Mucosa of rectum (tissue), 2 donors: ENCODE results near the gene EFCAB12.

Experiments
- H3K27ac ChIP-seq, 2 donors: one replicate each; pipeline ENCODE4 v1.7.0; 2013; ENCODE audit warnings: inconsistent platforms in 2 of 2, low read depth in 2 of 2, low read length in 2 of 2
- H3K27me3 ChIP-seq, 2 donors: one replicate each; pipeline ENCODE4 v1.7.0; 2013; ENCODE audit warnings: low read length in 2 of 2; ENCODE audit not compliant: control insufficient read depth in 2 of 2, insufficient read depth in 2 of 2
- H3K36me3 ChIP-seq, 2 donors: one replicate each; pipeline ENCODE4 v1.7.0; 2013; ENCODE audit warnings: low read length in 2 of 2; ENCODE audit not compliant: control insufficient read depth in 2 of 2, insufficient read depth in 2 of 2
- H3K4me1 ChIP-seq, 2 donors: one replicate each; pipeline ENCODE4 v1.7.0; 2013; ENCODE audit warnings: low read length in 2 of 2, mild to moderate bottlenecking in 1 of 2; ENCODE audit not compliant: control insufficient read depth in 2 of 2, insufficient read depth in 2 of 2
- H3K4me3 ChIP-seq, 2 donors: one replicate each; pipeline ENCODE4 v1.7.0; 2013; ENCODE audit warnings: low read length in 2 of 2
- H3K9ac ChIP-seq, 2 donors: one replicate each; pipeline ENCODE4 v1.7.0; 2013; ENCODE audit warnings: low read length in 2 of 2, low read depth in 1 of 2, mild to moderate bottlenecking in 1 of 2
- H3K9me3 ChIP-seq, 2 donors: one replicate each; pipeline ENCODE4 v1.7.0; 2013; ENCODE audit warnings: low read length in 2 of 2; ENCODE audit not compliant: control insufficient read depth in 2 of 2
- donor health status: healthy.
- donor health status: Normal muscosa, but diverticular disease.

Gene EFCAB12

DNA sequence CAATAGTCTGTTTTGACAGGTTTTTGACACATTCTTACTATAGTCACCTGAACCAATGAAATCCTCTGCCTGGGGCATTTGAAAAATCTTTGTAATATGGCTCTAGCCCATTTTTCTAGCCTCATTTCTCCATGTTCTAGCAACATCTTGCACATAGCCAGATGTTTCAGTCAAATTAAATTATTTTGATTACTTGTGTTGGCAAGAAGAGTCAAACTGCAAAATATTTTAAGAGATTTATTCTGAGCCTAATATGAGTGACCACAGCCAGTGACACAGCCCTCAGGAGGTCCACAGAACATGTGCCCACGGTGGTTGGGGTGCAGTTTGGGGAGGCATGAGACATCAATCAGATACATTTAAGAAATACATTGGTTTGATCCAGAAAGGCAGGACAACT is 18.5 kb upstream of the EFCAB12 start:
- no peaks in the 10 kb centered on the region for H3K27me3 ChIP-seq
- H3K36me3 ChIP-seq = peaks cover 0 to under 1% of the 10 kb centered on the region in 2 donors
- H3K9ac ChIP-seq = no peak overlapping the region
- no peak overlapping the region for H3K4me3 ChIP-seq
- H3K27ac ChIP-seq = no peak overlapping the region
- peaks cover under 1 to 1% of the 10 kb centered on the region in 2 donors for H3K4me1 ChIP-seq
- no peaks in the 10 kb centered on the region for H3K9me3 ChIP-seq

DNA sequence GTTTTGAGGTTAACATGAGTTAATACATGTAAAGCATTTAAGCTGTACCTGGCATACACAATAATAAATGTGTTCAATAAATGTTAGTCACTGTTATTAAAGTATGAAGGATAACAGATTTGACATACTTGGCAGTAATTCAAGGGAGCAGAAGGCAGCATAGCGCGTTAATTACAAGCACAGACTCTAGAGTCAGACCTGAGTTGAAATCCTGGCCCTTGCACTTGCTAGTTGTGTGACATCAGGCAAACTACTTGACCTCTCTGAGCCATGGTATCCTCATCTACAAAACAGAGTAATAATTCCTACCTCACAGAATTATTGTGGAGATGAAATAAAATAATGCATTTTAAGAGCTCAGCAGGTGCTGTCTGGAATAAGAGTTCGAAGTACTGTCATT is 17.0 kb upstream of the EFCAB12 start:
- Histone ChIP-seq H3K36me3 (no peaks in the 10 kb centered on the region), H3K27ac (no peak overlapping the region), H3K4me3 (no peak overlapping the region), H3K27me3 (no peaks in the 10 kb centered on the region), H3K4me1 (peaks cover 13 to 15% of the 10 kb centered on the region in 2 donors), H3K9ac (no peak overlapping the region), H3K9me3 (no peaks in the 10 kb centered on the region)

DNA sequence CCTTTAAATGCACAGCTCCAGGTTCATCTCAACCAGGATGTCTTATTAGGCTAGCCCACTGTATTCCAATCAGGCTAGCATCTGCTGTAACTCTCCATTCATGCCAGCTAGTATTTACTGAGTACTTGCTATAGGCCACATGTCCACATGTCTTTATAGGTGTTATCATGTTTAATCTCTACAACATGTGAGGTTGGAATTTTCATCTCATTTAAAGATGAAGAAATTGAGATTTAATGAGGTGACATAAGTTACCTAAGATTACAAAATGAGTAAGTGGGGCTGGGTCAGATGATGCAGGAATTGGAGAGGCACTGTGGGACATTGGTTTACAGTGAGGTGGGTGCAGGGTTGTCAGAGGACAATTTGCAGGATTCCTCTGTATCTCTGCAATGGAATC is 14.5 kb upstream of the EFCAB12 start:
- Histone ChIP-seq H3K9ac (no peak overlapping the region), H3K27ac (no peak overlapping the region), H3K27me3 (no peaks in the 10 kb centered on the region), H3K4me3 (no peak overlapping the region), H3K9me3 (no peaks in the 10 kb centered on the region), H3K4me1 (peaks cover 17 to 22% of the 10 kb centered on the region in 2 donors), H3K36me3 (no peaks in the 10 kb centered on the region)

DNA sequence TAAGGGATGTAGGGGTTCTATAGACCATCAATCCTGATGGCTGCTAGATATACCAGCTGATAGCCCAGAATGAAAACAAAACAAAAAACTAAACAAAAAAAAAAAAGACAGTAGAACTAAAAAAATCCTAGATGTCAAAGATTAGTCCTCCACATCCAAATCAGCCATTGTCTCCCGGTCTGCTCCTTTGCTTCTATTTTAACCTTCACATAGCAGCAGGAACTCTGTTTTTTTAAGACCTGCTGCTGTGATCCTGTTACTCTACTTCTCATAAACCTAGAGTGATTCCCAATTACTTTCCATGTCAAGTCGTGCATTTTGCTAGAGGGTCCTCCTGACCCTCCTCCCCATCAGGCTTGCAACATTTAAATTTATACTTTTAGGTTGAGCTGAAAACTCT is 14.1 kb upstream of the EFCAB12 start:
- Histone ChIP-seq H3K9me3 (no peaks in the 10 kb centered on the region), H3K27ac (no peak overlapping the region), H3K36me3 (peaks cover 0 to 3% of the 10 kb centered on the region in 2 donors), H3K4me1 (peaks cover 17 to 22% of the 10 kb centered on the region in 2 donors), H3K9ac (no peak overlapping the region), H3K27me3 (no peaks in the 10 kb centered on the region), H3K4me3 (no peak overlapping the region)

DNA sequence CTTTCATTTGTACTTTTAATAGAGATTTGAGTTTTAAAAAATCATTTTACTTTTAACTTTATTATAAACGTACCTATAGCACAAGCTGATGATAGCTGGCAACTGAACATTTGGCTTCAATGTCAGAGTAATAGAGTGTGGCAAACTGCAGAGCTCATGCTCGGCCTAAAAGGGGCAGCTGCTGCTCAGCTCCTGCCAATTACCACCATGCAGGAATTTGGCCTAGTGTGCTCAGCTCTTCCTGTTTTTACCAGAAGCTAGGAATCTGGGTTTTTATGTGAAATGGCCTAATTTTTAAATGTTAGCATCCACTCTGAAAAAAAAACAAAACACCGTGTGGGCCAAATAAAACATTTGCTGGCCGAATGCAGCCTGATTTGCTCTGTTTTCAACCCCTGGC is 13.3 kb upstream of the EFCAB12 start:
- Histone ChIP-seq H3K36me3 (peaks cover 2 to 5% of the 10 kb centered on the region in 2 donors), H3K4me3 (peak overlapping the region in 1 of 2 donors; percentile 97), H3K4me1 (peaks cover 17 to 22% of the 10 kb centered on the region in 2 donors), H3K9me3 (no peaks in the 10 kb centered on the region), H3K27ac (no peak overlapping the region), H3K27me3 (no peaks in the 10 kb centered on the region), H3K9ac (peak overlapping the region in 1 of 2 donors; percentile 34)

DNA sequence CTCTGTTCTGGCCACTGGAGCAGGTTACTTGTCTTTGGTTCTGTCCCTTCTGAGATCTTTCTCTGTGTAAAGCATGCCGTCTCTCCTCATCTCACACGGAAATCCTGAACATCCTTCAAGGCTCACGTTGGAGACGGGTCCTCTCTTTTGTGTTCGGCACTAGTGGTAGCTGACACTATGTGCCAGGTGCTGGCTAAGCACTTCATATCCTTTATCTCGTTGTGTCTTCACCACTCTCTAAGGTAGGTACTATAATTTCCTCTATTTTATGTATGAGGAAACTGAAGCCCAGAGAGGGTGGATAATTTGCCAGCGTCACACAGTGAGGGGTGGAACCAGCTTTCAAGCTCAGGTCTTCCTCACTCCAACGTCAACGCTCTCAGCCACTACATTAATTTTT is 12.8 kb upstream of the EFCAB12 start:
- Histone ChIP-seq H3K36me3 (peaks cover 7 to 9% of the 10 kb centered on the region in 2 donors), H3K27ac (peak overlapping the region; percentile 92 to 95), H3K9ac (peak overlapping the region; percentile 83 to 86), H3K4me3 (peak overlapping the region; percentile 97 to 98), H3K9me3 (no peaks in the 10 kb centered on the region), H3K4me1 (peaks cover 17 to 22% of the 10 kb centered on the region in 2 donors), H3K27me3 (no peaks in the 10 kb centered on the region)

DNA sequence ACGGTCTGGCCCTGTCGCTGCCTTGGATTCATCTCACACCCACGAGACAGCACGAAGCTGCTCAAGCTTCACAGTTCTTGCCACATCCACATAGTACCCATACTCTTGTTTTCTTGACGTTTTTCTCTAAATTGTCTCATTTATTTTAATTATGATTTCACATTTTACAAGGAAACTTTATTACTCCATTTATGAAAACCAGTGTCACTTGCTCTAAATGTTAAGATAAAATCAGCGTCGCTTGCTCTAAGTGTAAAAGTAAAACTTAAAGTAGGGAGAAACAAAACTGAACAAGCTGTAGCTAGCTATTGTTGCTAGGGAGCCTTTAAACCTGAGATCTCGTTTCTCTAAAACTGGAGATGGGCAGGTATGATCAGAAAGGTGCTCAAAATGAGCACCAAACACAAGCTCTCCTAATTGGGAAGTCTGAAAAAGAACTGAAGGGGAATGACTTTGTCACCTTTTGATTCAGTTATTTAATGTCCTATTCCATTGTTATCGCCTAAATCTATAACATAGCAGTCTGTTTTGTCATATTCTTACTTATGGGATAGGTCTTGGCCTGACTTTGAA is 12.3 kb upstream of the EFCAB12 start:
- Histone ChIP-seq H3K27ac (peak overlapping the region; percentile 92 to 95), H3K4me3 (peak overlapping the region; percentile 97 to 98), H3K36me3 (peaks cover 12 to 14% of the 10 kb centered on the region in 2 donors), H3K4me1 (peaks cover 17 to 22% of the 10 kb centered on the region in 2 donors), H3K9me3 (no peaks in the 10 kb centered on the region), H3K27me3 (no peaks in the 10 kb centered on the region), H3K9ac (peak overlapping the region; percentile 83 to 86)

DNA sequence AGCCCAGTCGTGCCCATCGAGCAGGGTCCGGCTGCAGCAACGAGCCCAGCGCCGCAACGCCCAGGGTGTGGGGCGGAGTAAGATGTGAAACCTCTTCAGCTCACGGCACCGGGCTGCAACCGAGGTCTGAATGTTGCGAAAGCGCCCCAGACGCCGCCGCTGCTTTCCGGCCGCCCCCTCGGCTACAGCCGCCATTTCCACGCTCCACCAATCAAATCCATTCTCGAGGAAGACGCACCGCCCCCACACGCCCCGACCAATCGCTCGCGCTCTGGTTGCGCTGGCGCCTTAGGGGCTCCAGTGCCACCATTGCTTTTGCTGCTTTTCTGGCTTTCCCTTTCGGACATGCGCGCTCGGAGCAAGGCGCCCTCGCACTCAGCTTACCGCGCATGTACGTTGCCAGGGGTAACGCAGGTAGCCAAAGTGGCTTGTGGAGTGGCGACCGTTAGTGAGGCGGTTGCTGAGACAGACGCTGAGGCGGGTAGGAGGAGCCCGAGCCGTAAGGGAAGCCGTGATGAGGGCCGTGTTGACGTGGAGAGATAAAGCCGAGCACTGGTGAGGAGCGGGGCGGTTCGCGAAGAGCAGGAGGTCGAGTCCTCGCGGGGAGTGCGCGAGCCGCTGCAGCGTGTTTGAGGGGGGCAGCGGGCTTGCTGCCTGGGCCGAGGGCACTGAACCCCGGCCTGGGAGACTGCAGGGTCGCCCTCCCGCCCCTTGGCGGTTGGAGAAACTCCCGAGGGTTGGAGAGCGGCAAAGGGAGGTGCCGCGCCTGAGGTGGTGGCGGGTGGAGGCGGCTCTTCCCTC is 11.6 kb upstream of the EFCAB12 start, which contains the start of the genes IFT122 and MBD4:
IFT122 (plus strand) TSS at position 408 of the 801 bp plus-strand sequence; CDS start at position 515, 107 bp downstream.
MBD4 (minus strand) TSS at position 132 of the 801 bp plus-strand sequence; CDS start at position 17, 115 bp downstream.
- Histone ChIP-seq H3K27me3 (no peaks in the 10 kb centered on the region), H3K9ac (peak within 1 kb of the TSS; percentile 94 to 97), H3K36me3 (peaks cover 18 to 20% of the 10 kb centered on the region in 2 donors), H3K9me3 (no peaks in the 10 kb centered on the region), H3K27ac (peak within 1 kb of the TSS; percentile 92 to 95), H3K4me3 (peak within 1 kb of the TSS; percentile 97 to 98), H3K4me1 (peaks cover 17 to 22% of the 10 kb centered on the region in 2 donors)

DNA sequence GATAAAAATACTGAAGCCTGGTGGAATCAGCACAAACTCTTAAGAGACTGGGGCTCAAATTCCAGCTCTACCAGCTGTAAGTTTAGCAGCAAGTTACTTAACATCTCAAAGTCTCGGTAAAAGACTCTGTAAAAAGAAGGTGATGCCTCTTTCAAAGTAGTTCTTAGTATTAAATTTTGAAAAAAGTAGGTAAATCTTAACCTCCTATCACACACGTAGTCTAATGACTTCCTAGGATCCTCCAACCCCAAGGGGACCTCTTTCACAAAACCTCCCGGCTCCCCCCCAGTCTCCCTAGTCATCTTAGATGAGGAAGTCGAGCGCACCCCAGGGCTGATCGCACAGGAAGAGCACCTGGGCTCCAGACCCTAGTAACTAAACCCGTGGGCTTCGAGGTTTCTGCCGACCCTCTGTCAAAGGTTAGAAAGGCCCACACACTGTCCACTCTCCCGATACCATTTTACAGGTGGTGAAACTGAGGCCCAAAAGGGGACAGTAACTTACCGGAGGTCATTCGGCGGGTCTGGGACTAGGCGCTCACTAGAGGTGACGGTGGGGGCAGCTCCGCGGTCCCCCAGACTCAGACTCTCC is 10.9 kb upstream of the EFCAB12 start:
- no peaks in the 10 kb centered on the region for H3K9me3 ChIP-seq
- H3K9ac ChIP-seq = peak overlapping the region; percentile 94 to 97
- H3K36me3 ChIP-seq = peaks cover 18 to 20% of the 10 kb centered on the region in 2 donors
- peaks cover 17 to 22% of the 10 kb centered on the region in 2 donors for H3K4me1 ChIP-seq
- peak overlapping the region; percentile 97 to 98 for H3K4me3 ChIP-seq
- peak overlapping the region; percentile 92 to 95 for H3K27ac ChIP-seq
- no peaks in the 10 kb centered on the region for H3K27me3 ChIP-seq

DNA sequence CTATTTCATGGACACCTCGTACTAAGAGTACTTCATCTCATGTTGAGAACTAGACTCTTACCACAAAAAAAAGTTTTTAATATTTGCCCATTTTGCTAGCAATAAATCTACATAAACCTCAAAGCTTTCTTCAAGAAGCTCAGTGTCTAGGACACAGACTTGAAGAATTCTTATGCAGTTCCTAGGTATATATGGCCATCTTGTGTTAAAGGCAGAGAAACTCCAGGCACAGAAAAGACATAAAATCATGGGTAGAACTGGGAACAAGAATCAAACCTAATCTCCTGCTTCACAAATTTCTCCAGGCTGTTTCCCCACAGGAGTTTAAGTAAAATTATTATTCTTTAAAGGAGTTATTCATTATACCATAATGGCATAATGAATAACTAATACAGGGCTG is 6.9 kb upstream of the EFCAB12 start:
- H3K9ac ChIP-seq = no peak overlapping the region
- H3K27me3 ChIP-seq = no peaks in the 10 kb centered on the region
- H3K36me3 ChIP-seq = peaks cover 44 to 49% of the 10 kb centered on the region in 2 donors
- no peak overlapping the region for H3K27ac ChIP-seq
- H3K9me3 ChIP-seq = no peaks in the 10 kb centered on the region
- peaks cover 4 to 7% of the 10 kb centered on the region in 2 donors for H3K4me1 ChIP-seq
- no peak overlapping the region for H3K4me3 ChIP-seq
